GM12892 (cell line): ENCODE measurements around the gene RETSAT.
"Not testable (repeated sequence)": the region's sequence is repeated elsewhere in the genome, so short reads cannot be mapped to it uniquely, and the experiment has no call there.

Experiments used
- DNase-seq: peaks from one replicate; pipeline ENCODE4 v3.0.0; 2011; ENCODE audit not compliant: insufficient read length
- FAIRE-seq: peaks from 2 replicates; lab custom pipeline; 2011; peaks lifted over from hg19 to GRCh38; lab: Jason Lieb, UNC
- POLR2A ChIP-seq: IDR thresholded peaks from 2 replicates; pipeline ENCODE4 v1.6.1; 2011; ENCODE audit warnings: low read depth, low read length, control low read depth
- POLR2AphosphoS5 ChIP-seq: IDR thresholded peaks from 2 replicates; pipeline ENCODE4 v1.6.1; 2011; ENCODE audit warnings: low read depth, low read length, control low read depth
- TAF1 ChIP-seq: IDR thresholded peaks from 2 replicates; pipeline ENCODE4 v1.6.1; 2011; ENCODE audit warnings: low read depth, mild to moderate bottlenecking, control low read depth, low read length, borderline replicate concordance

The RETSAT gene

DNA sequence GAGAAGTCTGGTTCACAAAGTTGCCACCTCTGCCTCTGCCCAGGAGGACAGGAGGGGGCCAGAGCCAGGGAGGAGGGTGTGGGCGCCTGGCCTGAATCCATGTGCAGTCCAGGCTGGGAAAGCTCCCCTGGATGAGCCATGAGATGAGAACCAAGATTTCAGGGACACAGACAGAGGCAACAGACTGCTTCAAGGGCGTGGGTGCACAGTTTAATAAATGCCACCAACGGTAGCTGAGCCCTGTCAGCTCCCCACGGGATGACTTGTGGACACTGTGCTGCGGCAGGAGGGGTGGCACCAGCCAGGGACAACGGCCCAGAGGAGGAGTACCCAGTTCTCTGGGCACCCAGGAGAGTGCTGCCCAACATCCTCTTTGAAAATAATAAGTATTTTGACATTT, 40.6 kb upstream of the RETSAT start:
- no peak for DNase-seq
- FAIRE-seq = no peak
- no peak for TF ChIP-seq POLR2AphosphoS5

GRCh38 chr2:85394261-85394681, 39.9 kb upstream of the RETSAT start:
- FAIRE-seq = no peak

DNA sequence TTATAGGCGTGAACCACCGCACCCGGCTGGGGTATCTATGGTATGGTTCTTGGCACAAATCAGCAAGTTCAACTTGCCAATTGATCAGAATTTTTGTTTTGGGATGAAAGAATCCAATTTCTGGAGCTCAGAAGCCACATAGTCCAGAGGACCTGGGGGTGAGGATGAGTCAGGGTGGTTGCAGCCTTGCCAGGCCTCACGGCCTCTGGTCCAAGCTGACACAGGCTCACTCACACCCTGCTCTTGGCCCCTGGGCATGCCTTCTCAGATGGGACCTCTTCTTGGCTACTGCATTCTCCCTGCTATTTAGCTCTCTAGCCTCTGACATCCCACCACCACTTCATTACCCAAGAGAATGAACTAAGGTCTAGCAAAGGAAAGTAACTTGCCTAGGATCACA, 39.5 kb upstream of the RETSAT start:
- FAIRE-seq (no peak), DNase-seq (no peak)
- TF ChIP-seq TAF1 (no peak), POLR2A (no peak), POLR2AphosphoS5 (no peak)

More at GRCh38 chr2:85394261-85394681, 39.9 kb upstream of the RETSAT start:
- TF ChIP-seq TAF1 = no peak
- no peak for TF ChIP-seq POLR2AphosphoS5
- TF ChIP-seq POLR2A = no peak
- DNase-seq = no peak

DNA sequence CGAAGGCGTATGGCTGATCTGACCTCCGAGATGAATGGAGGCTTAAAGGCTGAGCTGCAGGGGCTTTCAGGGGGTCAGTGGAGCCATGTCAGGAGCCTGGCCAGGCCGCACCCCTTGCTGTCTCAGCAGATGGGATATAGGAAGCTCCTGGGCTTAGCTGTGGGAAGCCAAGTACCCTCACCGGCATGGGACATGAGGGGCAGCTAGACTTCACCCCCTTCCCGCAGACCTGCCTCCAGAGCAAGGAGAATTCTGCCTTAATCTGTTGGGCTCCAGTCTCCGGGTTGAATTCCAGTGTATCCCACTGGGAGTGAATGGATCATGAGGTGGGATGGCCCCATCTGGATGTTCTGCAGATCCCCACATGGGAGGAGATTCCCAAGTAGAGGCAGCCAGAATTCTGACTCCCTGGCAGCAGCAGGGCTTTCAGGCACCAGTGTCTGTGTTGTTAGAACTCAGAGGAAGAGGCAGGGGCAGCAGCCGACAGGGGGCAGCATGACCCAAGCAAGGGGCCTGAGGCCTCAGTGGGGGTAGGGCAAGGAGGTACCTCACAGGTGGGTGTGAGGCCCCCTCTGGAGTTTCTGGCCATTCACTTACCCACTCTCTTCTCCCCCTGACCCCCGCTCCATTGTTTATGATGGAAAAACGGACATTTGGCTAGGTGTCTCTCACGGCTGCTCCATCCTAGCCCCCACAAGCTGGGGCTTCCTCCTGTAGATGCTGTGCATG, 36.8 kb upstream of the RETSAT start:
- FAIRE-seq (peak; percentile 33), DNase-seq (peak; percentile 51)
- no peak for TF ChIP-seq POLR2A
- no peak for TF ChIP-seq POLR2AphosphoS5
- TF ChIP-seq TAF1 = no peak

DNA sequence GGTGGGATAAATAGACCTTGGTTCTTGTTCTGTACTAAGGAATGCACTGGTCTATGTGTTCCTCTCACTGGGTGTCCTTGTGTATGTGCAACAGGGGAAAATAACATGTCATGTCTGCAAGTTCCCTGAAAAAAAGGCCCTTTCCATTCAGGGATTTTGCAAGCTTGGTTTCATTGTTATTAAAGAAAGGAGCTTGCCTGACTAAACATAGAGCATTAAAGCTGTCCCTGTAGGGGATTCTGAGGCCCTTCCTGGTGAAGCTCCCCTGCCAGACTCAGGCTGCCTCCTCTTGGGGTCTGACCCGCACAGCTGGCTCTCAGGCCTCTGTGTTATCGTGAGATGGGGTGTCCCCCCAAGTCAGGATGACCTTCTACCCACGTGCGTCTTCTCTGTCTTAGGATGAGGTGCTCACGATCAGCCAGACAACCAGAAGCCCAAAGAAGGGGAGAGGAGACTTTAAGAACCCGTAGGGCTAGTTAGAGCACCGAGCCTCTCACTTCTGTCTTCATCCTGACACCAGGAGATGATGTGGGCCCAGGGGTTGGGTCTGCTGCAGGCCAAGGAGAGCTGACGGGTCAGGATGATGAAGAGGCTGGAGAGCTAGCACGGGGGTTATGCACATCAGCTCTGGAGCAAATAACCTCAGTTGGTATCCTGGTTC, 34.7 kb upstream of the RETSAT start:
- no peak for DNase-seq
- no peak for TF ChIP-seq POLR2A
- TF ChIP-seq TAF1 = no peak
- TF ChIP-seq POLR2AphosphoS5 = no peak
- FAIRE-seq = no peak

GRCh38 chr2:85387754-85388153, 33.4 kb upstream of the RETSAT start:
- FAIRE-seq (no peak), DNase-seq (no peak)

DNA sequence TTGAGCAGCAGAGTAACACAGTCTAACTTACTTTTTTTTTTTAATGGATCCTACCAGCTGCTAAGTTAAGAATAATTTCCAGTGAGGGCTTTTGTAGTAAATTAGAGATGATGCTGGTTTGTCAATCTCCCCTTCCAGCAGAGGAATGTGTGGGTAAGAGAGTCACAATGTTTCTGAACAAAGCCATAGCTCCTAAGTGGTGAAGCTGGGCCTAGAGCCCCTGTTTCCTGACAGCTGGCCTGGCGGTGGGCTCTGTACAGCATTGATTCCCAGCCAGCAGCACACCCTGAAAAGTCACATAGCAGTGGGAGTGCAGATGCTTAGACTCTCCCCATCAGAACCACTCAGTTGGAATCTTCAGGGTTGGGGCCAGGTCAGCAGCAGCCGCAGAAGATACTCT, 31.4 kb upstream of the RETSAT start:
- DNase-seq (no peak), FAIRE-seq (no peak)
- no peak for TF ChIP-seq TAF1
- TF ChIP-seq POLR2AphosphoS5 = no peak
- no peak for TF ChIP-seq POLR2A

More at GRCh38 chr2:85387754-85388153, 33.4 kb upstream of the RETSAT start:
- TF ChIP-seq POLR2A (no peak), POLR2AphosphoS5 (no peak), TAF1 (no peak)

GRCh38 chr2:85383850-85384249, 29.5 kb upstream of the RETSAT start:
- no peak for FAIRE-seq
- no peak for DNase-seq
- no peak for TF ChIP-seq TAF1
- no peak for TF ChIP-seq POLR2AphosphoS5
- no peak for TF ChIP-seq POLR2A

- not testable (repeated sequence) for DNase-seq, FAIRE-seq
Observed at GRCh38 chr2:85383151-85383550, 28.8 kb upstream of the RETSAT start.

- TF ChIP-seq TAF1 (no peak), POLR2A (no peak), POLR2AphosphoS5 (no peak)
- DNase-seq (no peak), FAIRE-seq (no peak)
Observed at GRCh38 chr2:85380048-85380447, 25.7 kb upstream of the RETSAT start.

- no peak for FAIRE-seq
- DNase-seq = no peak
- no peak for TF ChIP-seq POLR2AphosphoS5
- TF ChIP-seq TAF1 = no peak
- TF ChIP-seq POLR2A = no peak
Observed at GRCh38 chr2:85378257-85378656, 23.9 kb upstream of the RETSAT start.

DNA sequence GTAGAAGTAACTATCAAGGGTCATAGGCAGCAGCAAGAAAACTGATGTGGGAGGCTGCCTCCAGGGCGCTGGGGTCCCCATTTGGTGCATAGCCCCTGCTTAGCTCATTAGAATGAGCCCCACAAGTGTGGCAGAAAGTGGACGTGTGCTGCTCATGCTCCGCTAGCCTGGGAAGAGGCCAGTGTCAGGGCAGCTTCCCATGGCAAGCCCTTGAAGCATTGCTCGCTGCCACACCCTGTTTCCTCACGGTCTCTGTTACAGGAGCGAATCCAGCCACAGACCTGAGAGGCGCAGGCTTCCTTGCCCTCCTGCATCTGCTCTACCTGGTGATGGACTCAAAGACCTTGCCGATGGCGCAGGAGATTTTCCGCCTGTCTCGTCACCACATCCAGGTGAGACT, 22.8 kb upstream of the RETSAT start:
- no peak for DNase-seq
- TF ChIP-seq POLR2AphosphoS5 (no peak), POLR2A (no peak), TAF1 (no peak)
- FAIRE-seq = no peak
